SU-DHL-6 (cell line): ENCODE data around the gene NUTM2A.
"Not testable (repeated sequence)": the region's sequence is repeated elsewhere in the genome, so short reads cannot be mapped to it uniquely, and the experiment has no call there.

Experiments used
- H2AFZ ChIP-seq: fragments of 200-600 bp; sonication (generic); 2 replicates; pipeline ENCODE4 v1.6.1; 2014; ENCODE audit warnings: low read depth, mild to moderate bottlenecking, moderate library complexity, mixed read lengths, antibody characterized with exemption, low read length; ENCODE audit not compliant: severe bottlenecking
- H3F3A ChIP-seq: fragments of 200-600 bp; shearing (Covaris generic); 2 replicates; pipeline ENCODE4 v1.6.0; 2016; ENCODE audit warnings: antibody characterized with exemption, mild to moderate bottlenecking; ENCODE audit not compliant: insufficient read depth
- H3K27ac ChIP-seq: fragments of 200-600 bp; sonication (generic); 2 replicates; pipeline ENCODE4 v1.5.1; 2016; ENCODE audit warnings: low read depth, mild to moderate bottlenecking, low read length, moderate library complexity, mixed read lengths
- H3K27me3 ChIP-seq: fragments of 200-600 bp; sonication (generic), shearing (Covaris generic); 2 replicates; pipeline ENCODE4 v1.6.0; 2014; ENCODE audit warnings: mild to moderate bottlenecking, low read length
- H3K36me3 ChIP-seq: fragments of 200-600 bp; sonication (generic); 2 replicates; pipeline ENCODE4 v1.6.1; 2014; ENCODE audit warnings: mild to moderate bottlenecking, low read length, mixed read lengths
- H3K4me2 ChIP-seq: fragments of 300-600, 200-600 bp; shearing (Covaris generic), sonication (generic); 2 replicates; pipeline ENCODE4 v1.6.0; 2014; ENCODE audit warnings: low read length, low read depth, mild to moderate bottlenecking; ENCODE audit not compliant: poor library complexity, severe bottlenecking
- H3K4me3 ChIP-seq: fragments of 200-600 bp; sonication (generic); 2 replicates; pipeline ENCODE4 v1.5.1; 2014; ENCODE audit warnings: antibody characterized with exemption, low read length, mild to moderate bottlenecking, mixed read lengths; ENCODE audit not compliant: insufficient read depth, poor library complexity, severe bottlenecking
- H3K79me2 ChIP-seq: fragments of 200-600 bp; sonication (generic); 2 replicates; pipeline ENCODE4 v1.6.1; 2014; ENCODE audit warnings: mild to moderate bottlenecking, low read length, moderate library complexity; ENCODE audit not compliant: insufficient read depth
- H3K9ac ChIP-seq: fragments of 200-600 bp; sonication (generic); 2 replicates; pipeline ENCODE4 v1.7.0; 2014; ENCODE audit warnings: mild to moderate bottlenecking, low read length
- H3K9me2 ChIP-seq: fragments of 200-600 bp; sonication (generic); replicated peaks from 2 replicates; pipeline ENCODE4 v1.6.1; 2014; ENCODE audit warnings: low read length; ENCODE audit not compliant: insufficient read depth
- H3K9me3 ChIP-seq: fragments of 200-600 bp; sonication (generic); 2 replicates; pipeline ENCODE4 v1.6.1; 2014; ENCODE audit warnings: low read length, mixed read lengths; ENCODE audit not compliant: insufficient read depth
- H4K20me1 ChIP-seq: fragments of 200-600 bp; sonication (generic); 2 replicates; pipeline ENCODE4 v1.6.1; 2014; ENCODE audit warnings: low read depth, mild to moderate bottlenecking, antibody characterized with exemption, low read length, moderate library complexity, mixed read lengths

NUTM2A gene

DNA sequence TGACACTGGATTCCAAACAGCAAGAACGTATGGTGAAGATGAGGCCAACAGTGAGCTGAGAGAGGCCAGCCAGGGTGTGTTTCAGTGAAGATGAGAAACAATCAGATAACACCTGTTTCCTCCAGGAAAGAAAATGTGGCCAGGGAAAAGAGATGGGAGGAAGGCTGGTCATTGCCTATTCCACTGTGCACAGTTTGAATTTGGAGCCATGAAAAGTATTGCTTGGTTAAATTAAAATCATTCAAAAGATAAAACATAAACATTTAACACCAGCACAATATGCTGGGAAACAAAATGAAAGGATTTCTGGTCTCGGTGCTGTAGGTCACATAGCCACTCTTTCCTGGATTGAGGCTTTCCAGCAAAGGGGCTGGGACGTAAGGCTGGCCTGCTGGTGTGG, at the start of gene NUTM2A:
TSS of gene NUTM2A (plus strand) at position 301 of the 400 bp plus-strand sequence. CDS start 383 bp downstream, outside the sequence.
- H3K79me2 ChIP-seq, H3K27me3 ChIP-seq, H3K4me3 ChIP-seq, H3K9me3 ChIP-seq, H3K4me2 ChIP-seq, H4K20me1 ChIP-seq, H3K27ac ChIP-seq, H2AFZ ChIP-seq, H3K36me3 ChIP-seq, H3K9ac ChIP-seq, H3K9me2 ChIP-seq, H3F3A ChIP-seq: not testable (repeated sequence)

GRCh38 chr10:87177587-87177986, 47.7 kb upstream of the NUTM2A start:
- not testable (repeated sequence) for H3K4me2 ChIP-seq, H3K27me3 ChIP-seq, H3K36me3 ChIP-seq, H3K27ac ChIP-seq, H4K20me1 ChIP-seq, H2AFZ ChIP-seq, H3K4me3 ChIP-seq, H3K79me2 ChIP-seq, H3K9me2 ChIP-seq, H3K9me3 ChIP-seq, H3F3A ChIP-seq, H3K9ac ChIP-seq

GRCh38 chr10:87184421-87184820, 40.8 kb upstream of the NUTM2A start:
- H3K9me2 ChIP-seq, H3K9ac ChIP-seq, H2AFZ ChIP-seq, H3K79me2 ChIP-seq, H3K36me3 ChIP-seq, H3F3A ChIP-seq, H4K20me1 ChIP-seq, H3K9me3 ChIP-seq, H3K27me3 ChIP-seq, H3K4me3 ChIP-seq: not testable (repeated sequence)
- H3K27ac ChIP-seq = peak overlapping the region; percentile 53
- peak overlapping the region; percentile 13 for H3K4me2 ChIP-seq

DNA sequence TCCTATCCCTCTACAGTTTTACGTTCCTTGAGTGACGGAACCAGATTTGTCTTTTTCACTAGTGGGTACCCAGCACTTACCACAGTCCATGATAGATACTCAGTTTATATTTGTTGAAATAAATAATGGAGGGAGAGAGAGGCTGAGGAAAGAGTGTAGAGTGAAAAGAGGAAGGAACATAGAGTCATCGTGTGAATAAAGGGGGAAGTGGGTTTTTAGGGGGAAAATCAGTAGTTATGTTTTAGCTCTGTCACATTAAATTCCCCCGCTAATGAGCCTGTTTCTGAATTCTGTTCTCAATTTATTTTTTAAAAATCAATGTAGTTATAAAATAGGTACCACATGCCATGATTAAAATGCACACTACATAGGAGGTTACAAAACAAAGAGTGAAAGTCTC, 39.2 kb upstream of the NUTM2A start:
- H3K4me2 ChIP-seq, H3K9ac ChIP-seq: not testable (repeated sequence)

DNA sequence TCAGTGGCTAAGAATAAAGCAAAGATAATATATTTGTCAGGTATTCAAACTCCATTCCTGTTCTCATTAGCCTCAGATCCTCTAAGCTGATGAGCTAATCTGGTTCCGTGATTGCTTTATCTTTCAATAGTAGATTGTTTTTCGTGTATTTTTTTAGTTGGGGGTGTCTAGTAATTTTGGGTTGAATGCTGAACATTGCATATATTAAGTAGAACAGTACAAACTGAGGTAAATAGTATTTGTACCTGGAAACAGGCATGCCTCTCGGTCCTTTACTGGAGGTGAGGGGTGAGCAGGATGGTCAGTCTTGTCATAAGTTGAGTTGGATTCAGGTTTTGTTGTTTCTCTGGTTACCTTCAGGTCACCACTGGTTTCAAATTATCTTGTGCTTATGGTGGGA, 37.7 kb upstream of the NUTM2A start:
- not testable (repeated sequence) for H3K36me3 ChIP-seq, H3K27me3 ChIP-seq, H3K27ac ChIP-seq, H3K9ac ChIP-seq, H4K20me1 ChIP-seq, H3K9me2 ChIP-seq, H3K9me3 ChIP-seq, H3K4me2 ChIP-seq, H3F3A ChIP-seq, H3K4me3 ChIP-seq, H3K79me2 ChIP-seq, H2AFZ ChIP-seq

More for the DNA sequence above, 39.2 kb upstream of the NUTM2A start:
- H3F3A ChIP-seq, H3K4me3 ChIP-seq, H3K27me3 ChIP-seq, H3K27ac ChIP-seq, H2AFZ ChIP-seq, H3K9me3 ChIP-seq, H3K79me2 ChIP-seq, H4K20me1 ChIP-seq, H3K36me3 ChIP-seq, H3K9me2 ChIP-seq: not testable (repeated sequence)

- not testable (repeated sequence) for H3K4me2 ChIP-seq, H3F3A ChIP-seq, H2AFZ ChIP-seq, H4K20me1 ChIP-seq, H3K36me3 ChIP-seq, H3K9me2 ChIP-seq, H3K27ac ChIP-seq, H3K79me2 ChIP-seq, H3K9ac ChIP-seq, H3K9me3 ChIP-seq, H3K4me3 ChIP-seq, H3K27me3 ChIP-seq
Observed at GRCh38 chr10:87191841-87192240, 33.4 kb upstream of the NUTM2A start.

GRCh38 chr10:87200924-87201323, 24.3 kb upstream of the NUTM2A start:
- not testable (repeated sequence) for H3K27me3 ChIP-seq, H3K36me3 ChIP-seq, H3K4me2 ChIP-seq, H3K27ac ChIP-seq, H3K4me3 ChIP-seq, H3K9me2 ChIP-seq, H3K9ac ChIP-seq, H4K20me1 ChIP-seq, H3F3A ChIP-seq, H2AFZ ChIP-seq, H3K9me3 ChIP-seq, H3K79me2 ChIP-seq

- H3K27me3 ChIP-seq, H3K4me3 ChIP-seq, H3K9me2 ChIP-seq, H3K27ac ChIP-seq, H3K4me2 ChIP-seq, H3K9me3 ChIP-seq, H3F3A ChIP-seq, H3K9ac ChIP-seq, H2AFZ ChIP-seq, H3K36me3 ChIP-seq, H4K20me1 ChIP-seq, H3K79me2 ChIP-seq: not testable (repeated sequence)
Observed at GRCh38 chr10:87204801-87205200, 20.4 kb upstream of the NUTM2A start.
